HG03442 (cell line): ENCODE data around the gene XBP1.
A peak's percentile ranks its signal among the peaks of the same experiment; 100 is the strongest.
"Not testable (repeated sequence)": the region's sequence is repeated elsewhere in the genome, so short reads cannot be mapped to it uniquely, and the experiment has no call there.

Source experiments
- ATAC-seq: cut with Tn5 transposase; IDR thresholded peaks from one replicate; pipeline ENCODE4 v1.9.1; 2021; ENCODE audit warnings: mild to moderate bottlenecking, moderate library complexity; ENCODE audit not compliant: unreplicated experiment

XBP1 gene

GRCh38 chr22:28800308-28801041 lies at the start of gene XBP1:
XBP1 (minus strand) TSS chr22:28800569.
- ATAC-seq, result peak; percentile 85

GRCh38 chr22:28846994-28847393 lies 46.6 kb upstream of the XBP1 start:
- no peak for ATAC-seq

GRCh38 chr22:28844277-28844676 lies 43.9 kb upstream of the XBP1 start:
- ATAC-seq, result not testable (repeated sequence)

GRCh38 chr22:28843633-28844032 lies 43.3 kb upstream of the XBP1 start:
- ATAC-seq, result no peak

- no peak for ATAC-seq
These were observed 40.7 kb upstream of the XBP1 start for GRCh38 chr22:28841111-28841510.

GRCh38 chr22:28838971-28839370 lies 38.6 kb upstream of the XBP1 start:
- ATAC-seq, result no peak

- no peak for ATAC-seq
These were observed 37.3 kb upstream of the XBP1 start for GRCh38 chr22:28837640-28838039.

- no peak for ATAC-seq
These were observed 35.3 kb upstream of the XBP1 start for GRCh38 chr22:28835630-28836189.

GRCh38 chr22:28833276-28833923 lies 33.0 kb upstream of the XBP1 start:
- no peak for ATAC-seq

- no peak for ATAC-seq
These were observed 32.4 kb upstream of the XBP1 start for GRCh38 chr22:28832731-28833130.

GRCh38 chr22:28831140-28832072 lies 31.0 kb upstream of the XBP1 start:
- no peak for ATAC-seq

GRCh38 chr22:28830441-28830840 lies 30.1 kb upstream of the XBP1 start:
- no peak for ATAC-seq

GRCh38 chr22:28829358-28830181 lies 29.2 kb upstream of the XBP1 start:
- ATAC-seq, result no peak

GRCh38 chr22:28826921-28827320 lies 26.6 kb upstream of the XBP1 start:
- ATAC-seq, result no peak

- ATAC-seq, result not testable (repeated sequence)
These were observed 26.1 kb upstream of the XBP1 start for GRCh38 chr22:28826430-28826829.

GRCh38 chr22:28824455-28824854 lies 24.1 kb upstream of the XBP1 start:
- not testable (repeated sequence) for ATAC-seq

GRCh38 chr22:28822930-28823551 lies 22.7 kb upstream of the XBP1 start:
- no peak for ATAC-seq

GRCh38 chr22:28821452-28821851 lies 21.1 kb upstream of the XBP1 start:
- ATAC-seq, result no peak

GRCh38 chr22:28820885-28821284 lies 20.5 kb upstream of the XBP1 start:
- ATAC-seq, result no peak
